NT2/D1 (cell line): Measurements from ENCODE around the gene URGCP.

Source experiments
- SUZ12 ChIP-seq: IDR thresholded peaks from 2 replicates; pipeline ENCODE4 v1.6.1; 2011; ENCODE audit not compliant: insufficient read length, insufficient read depth; ENCODE audit errors: extremely low read depth
- YY1 ChIP-seq: IDR thresholded peaks from 2 replicates; pipeline ENCODE4 v1.6.1; 2011; ENCODE audit not compliant: insufficient read length, insufficient read depth
- ZNF274 ChIP-seq: IDR thresholded peaks from 2 replicates; pipeline ENCODE4 v1.6.1; 2011; ENCODE audit warnings: mild to moderate bottlenecking, low read depth, low read length

- no peak for TF ChIP-seq YY1
- no peak for TF ChIP-seq ZNF274
- no peak for TF ChIP-seq SUZ12
Observed at GRCh38 chr7:43865277-43865676, 41.1 kb downstream of the URGCP start.
